A673 (cell line): ENCODE data around the gene DOCK4.

ENCODE experiments used
- CTCF ChIP-seq: fragments of 300-800, 200-600 bp; sonication (generic); conservative IDR thresholded peaks from 2 replicates; pipeline ENCODE4 v1.5.1; 2017; ENCODE audit warnings: low read depth, mild to moderate bottlenecking, antibody characterized with exemption, low read length, moderate library complexity, mixed read lengths
- EZH2 ChIP-seq: fragments of 200-600 bp; sonication (generic); IDR thresholded peaks from 2 replicates; pipeline ENCODE4 v1.6.1; 2017; ENCODE audit warnings: borderline replicate concordance, low read depth, mild to moderate bottlenecking, mixed read lengths, antibody characterized with exemption, low read length; ENCODE audit not compliant: poor library complexity, severe bottlenecking

DNA sequence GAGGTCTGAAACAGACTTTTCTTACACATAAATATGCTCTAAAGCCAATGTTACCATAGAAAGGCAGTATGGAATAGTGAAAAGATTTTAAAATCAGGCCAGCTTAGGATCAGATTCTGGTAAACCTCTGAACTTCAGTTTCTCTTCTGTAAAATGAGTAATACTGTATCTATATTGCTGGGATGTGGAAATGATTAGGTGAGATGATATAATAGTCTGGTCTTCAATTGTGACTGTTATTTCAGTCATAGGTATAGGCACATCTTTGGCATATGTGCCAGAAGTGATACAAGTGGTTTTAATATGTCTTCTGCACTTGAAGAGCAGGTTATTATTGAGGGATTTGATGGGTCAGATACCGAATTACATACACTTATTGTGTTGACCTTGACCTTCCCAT, 7.5 kb upstream of the DOCK4 start:
- TF ChIP-seq CTCF (no peak), EZH2 (no peak)
